Measurements from ENCODE around the gene PHYKPL.

- TF ChIP-seq CTCF (conservative IDR thresholded peaks at IDR 0.05 in 1 of 2, IDR thresholded peaks at IDR 0.05 in 1 of 2; ENCODE audit: low read depth in 1 of 2, low read length in 2 of 2) (no peak), EZH2 (IDR thresholded peaks at IDR 0.05; ENCODE audit: low read length, missing control alignments) (no peak)
Observed at GRCh38 chr5:178223828-178224335, 8.7 kb downstream of the PHYKPL start.
